ENCODE measurements around the gene GLIS2. TPM values are rescaled to one million over a fixed set of nuclear protein-coding genes. Genes with fewer than 3 reads are reported as not detected.

Gene GLIS2
- total RNA-seq, 1 donor from 2014 or later: 1.2 TPM

- DNase-seq: no peak
Observed at GRCh38 chr16:4385066-4385788, 69.4 kb downstream of the GLIS2 start.

GRCh38 chr16:4385789-4386450, 70.1 kb downstream of the GLIS2 start:
- DNase-seq: no peak

- DNase-seq: no peak
Observed at GRCh38 chr16:4386451-4386805, 70.6 kb downstream of the GLIS2 start.

- DNase-seq: peak; percentile 42
Observed at GRCh38 chr16:4386951-4387565, 71.2 kb downstream of the GLIS2 start.

- DNase-seq: no peak
Observed at GRCh38 chr16:4387781-4388180, 71.9 kb downstream of the GLIS2 start.

GRCh38 chr16:4388271-4389021, 72.6 kb downstream of the GLIS2 start:
- no peak for DNase-seq

Other genes with a start within 250 kb of the GLIS2 start
- gene ADCY9, start 199.6 kb upstream of the GLIS2 start, total RNA-seq: 18.5 and 19.4 TPM in 2 replicates
- 0.37 and 0.51 TPM in 2 replicates for gene SRL, start 74.0 kb upstream of the GLIS2 start, total RNA-seq
- gene TFAP4, start 43.0 kb upstream of the GLIS2 start, total RNA-seq: 4.1 and 7.3 TPM in 2 replicates
- 11.6 and 15.5 TPM in 2 replicates for gene PAM16, start 35.3 kb downstream of the GLIS2 start, total RNA-seq
- 1.9 and 2.2 TPM in 2 replicates for gene VASN, start 55.8 kb downstream of the GLIS2 start, total RNA-seq
- gene CORO7, start 100.5 kb downstream of the GLIS2 start, total RNA-seq: 44.9 and 58.0 TPM in 2 replicates
- gene DNAJA3, start 109.8 kb downstream of the GLIS2 start, total RNA-seq: 41.0 and 58.9 TPM in 2 replicates
- gene NMRAL1, start 158.6 kb downstream of the GLIS2 start, total RNA-seq: 57.1 and 65.2 TPM in 2 replicates
- gene HMOX2, start 160.3 kb downstream of the GLIS2 start, total RNA-seq: 122 and 158 TPM in 2 replicates
- 12.9 and 17.3 TPM in 2 replicates for gene CDIP1, start 222.7 kb downstream of the GLIS2 start, total RNA-seq
- gene C16orf96, start 240.3 kb downstream of the GLIS2 start, total RNA-seq: not detected in 2 replicates

Data from dermis blood vessel endothelial cell (primary cell).